ENCODE results near the gene CDON. TPM values are rescaled to one million over a fixed set of nuclear protein-coding genes. Genes with fewer than 3 reads are reported as not detected.

CDON gene
- total RNA-seq, 1 donor from 2014 or later, result 0.24 TPM

GRCh38 chr11:125980436-125980835 is 82.2 kb downstream of the CDON start:
- no peaks in the 10 kb centered on the region for H3K36me3 Mint-ChIP-seq (ENCODE audit: low read depth)
- TF ChIP-seq, protein P1, sequence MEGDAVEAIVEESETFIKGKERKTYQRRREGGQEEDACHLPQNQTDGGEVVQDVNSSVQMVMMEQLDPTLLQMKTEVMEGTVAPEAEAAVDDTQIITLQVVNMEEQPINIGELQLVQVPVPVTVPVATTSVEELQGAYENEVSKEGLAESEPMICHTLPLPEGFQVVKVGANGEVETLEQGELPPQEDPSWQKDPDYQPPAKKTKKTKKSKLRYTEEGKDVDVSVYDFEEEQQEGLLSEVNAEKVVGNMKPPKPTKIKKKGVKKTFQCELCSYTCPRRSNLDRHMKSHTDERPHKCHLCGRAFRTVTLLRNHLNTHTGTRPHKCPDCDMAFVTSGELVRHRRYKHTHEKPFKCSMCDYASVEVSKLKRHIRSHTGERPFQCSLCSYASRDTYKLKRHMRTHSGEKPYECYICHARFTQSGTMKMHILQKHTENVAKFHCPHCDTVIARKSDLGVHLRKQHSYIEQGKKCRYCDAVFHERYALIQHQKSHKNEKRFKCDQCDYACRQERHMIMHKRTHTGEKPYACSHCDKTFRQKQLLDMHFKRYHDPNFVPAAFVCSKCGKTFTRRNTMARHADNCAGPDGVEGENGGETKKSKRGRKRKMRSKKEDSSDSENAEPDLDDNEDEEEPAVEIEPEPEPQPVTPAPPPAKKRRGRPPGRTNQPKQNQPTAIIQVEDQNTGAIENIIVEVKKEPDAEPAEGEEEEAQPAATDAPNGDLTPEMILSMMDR (IDR thresholded peaks at IDR 0.05), result no peak
- ATAC-seq (ENCODE audit: low read depth) (no peak), DNase-seq (no peak)
- CTCF ChIA-PET, result no interaction called here
- H3K27ac Mint-ChIP-seq, result no peak overlapping the region
- POLR2A ChIA-PET, result no interaction called here
- H3K4me1 Mint-ChIP-seq, result no peaks in the 10 kb centered on the region
- H3K27me3 Mint-ChIP-seq, result peaks cover 4% of the 10 kb centered on the region
- intact Hi-C loops (cut with micrococcal nuclease), result no loop called here
- H3K4me3 Mint-ChIP-seq, result no peak overlapping the region
- H3K9me3 Mint-ChIP-seq, result no peaks in the 10 kb centered on the region

DNA sequence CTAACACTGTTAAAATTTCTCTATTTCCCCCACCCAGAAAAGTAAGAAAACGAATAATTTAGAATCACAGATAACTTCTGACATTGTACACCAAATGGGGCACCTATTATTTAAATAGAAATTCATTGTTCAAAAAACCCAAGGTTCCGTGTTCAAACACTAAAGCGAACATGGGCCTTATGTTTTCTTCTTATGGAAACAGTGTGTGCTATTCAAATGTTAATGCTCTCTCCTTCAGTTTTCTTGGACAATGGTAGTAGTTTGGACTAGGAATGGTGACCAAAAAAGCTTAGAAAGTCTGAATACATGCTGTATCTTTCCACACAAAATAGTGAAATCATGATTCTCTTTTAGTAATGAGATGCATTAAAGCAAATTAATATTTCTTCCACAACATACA is 83.2 kb downstream of the CDON start:
- Mint-ChIP-seq H3K4me1 (no peaks in the 10 kb centered on the region), H3K27ac (no peak overlapping the region), H3K27me3 (peaks cover 4% of the 10 kb centered on the region), H3K9me3 (no peaks in the 10 kb centered on the region), H3K36me3 (ENCODE audit: low read depth) (no peaks in the 10 kb centered on the region), H3K4me3 (no peak overlapping the region)
- no peak for DNase-seq
- intact Hi-C loops (cut with micrococcal nuclease), result no loop called here
- no peak for ATAC-seq (ENCODE audit: low read depth)
- ChIA-PET CTCF (no interaction called here), POLR2A (no interaction called here)
- TF ChIP-seq, protein P1 (IDR thresholded peaks at IDR 0.05), result no peak

- ATAC-seq (ENCODE audit: low read depth), result no peak
These were observed 83.8 kb downstream of the CDON start for GRCh38 chr11:125978778-125979407.

DNA sequence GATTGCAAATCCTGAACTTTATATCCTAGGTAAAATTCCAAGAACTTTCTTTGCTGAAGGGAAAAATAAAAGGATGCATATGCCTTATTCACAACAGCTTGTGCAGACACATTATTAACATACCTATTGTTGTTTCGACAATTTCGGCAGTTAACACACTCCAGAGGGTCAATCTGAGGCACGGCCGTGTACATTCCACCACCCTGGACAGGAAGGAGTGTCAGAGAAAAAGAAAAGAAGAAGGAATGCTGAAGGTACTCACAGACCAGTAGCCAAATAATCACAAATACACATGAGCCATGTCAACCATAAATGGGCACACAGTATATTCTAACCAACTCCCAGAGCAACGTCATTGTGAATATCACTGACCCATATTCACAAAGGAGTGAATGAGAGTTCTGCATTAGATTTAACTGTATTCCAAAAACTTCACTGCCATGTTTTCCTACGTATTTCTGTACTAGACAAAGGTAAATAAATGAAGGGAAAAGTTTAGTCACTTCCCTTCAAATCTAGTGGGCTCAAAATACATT is 84.4 kb downstream of the CDON start:
- Mint-ChIP-seq H3K4me1 (no peaks in the 10 kb centered on the region), H3K27ac (no peak overlapping the region), H3K27me3 (peaks cover 6% of the 10 kb centered on the region), H3K36me3 (ENCODE audit: low read depth) (no peaks in the 10 kb centered on the region), H3K4me3 (no peak overlapping the region), H3K9me3 (no peaks in the 10 kb centered on the region)
- ATAC-seq (ENCODE audit: low read depth) (no peak), DNase-seq (no peak)
- CTCF ChIA-PET, result no interaction called here
- TF ChIP-seq, protein P1 (IDR thresholded peaks at IDR 0.05), result no peak
- POLR2A ChIA-PET, result no interaction called here
- intact Hi-C loops (cut with micrococcal nuclease), result no loop called here

More at GRCh38 chr11:125978778-125979407, 83.8 kb downstream of the CDON start:
- Mint-ChIP-seq H3K27me3 (peaks cover 4% of the 10 kb centered on the region), H3K9me3 (no peaks in the 10 kb centered on the region), H3K4me3 (no peak overlapping the region), H3K36me3 (ENCODE audit: low read depth) (no peaks in the 10 kb centered on the region), H3K27ac (no peak overlapping the region), H3K4me1 (no peaks in the 10 kb centered on the region)
- TF ChIP-seq, protein P1 (IDR thresholded peaks at IDR 0.05), result no peak
- intact Hi-C loops (cut with micrococcal nuclease), result no loop called here
- POLR2A ChIA-PET, result no interaction called here
- DNase-seq, result no peak
- CTCF ChIA-PET, result no interaction called here

DNA sequence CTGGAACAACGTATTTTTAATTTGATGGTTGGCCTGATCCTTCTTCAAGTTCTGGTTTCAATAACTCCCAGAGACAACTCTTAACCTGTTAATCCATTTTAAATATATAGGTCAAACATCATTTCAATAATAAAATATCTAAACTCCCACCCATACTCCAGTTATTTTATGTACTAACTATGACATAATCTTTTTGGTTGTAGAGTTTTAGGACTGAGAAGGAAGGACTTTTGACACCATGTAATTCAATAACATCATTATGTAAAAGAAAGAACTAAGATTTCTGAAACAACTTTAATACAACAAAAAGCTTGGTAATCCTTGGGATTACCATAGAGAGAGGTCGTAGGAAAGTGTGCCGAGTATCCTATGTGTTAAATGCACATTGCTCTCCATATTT is 85.3 kb downstream of the CDON start:
- intact Hi-C loops (cut with micrococcal nuclease), result no loop called here
- Mint-ChIP-seq H3K9me3 (no peaks in the 10 kb centered on the region), H3K27me3 (peaks cover 6% of the 10 kb centered on the region), H3K27ac (no peak overlapping the region), H3K4me1 (no peaks in the 10 kb centered on the region), H3K36me3 (ENCODE audit: low read depth) (no peaks in the 10 kb centered on the region), H3K4me3 (no peak overlapping the region)
- TF ChIP-seq, protein P1 (IDR thresholded peaks at IDR 0.05), result no peak
- DNase-seq (no peak), ATAC-seq (ENCODE audit: low read depth) (no peak)
- ChIA-PET CTCF (no interaction called here), POLR2A (no interaction called here)
